C4-2B (cell line): ENCODE data around the gene PEX5L.

Experiments used
- ZFX ChIP-seq: fragments of 450-650 bp; IDR thresholded peaks from 2 replicates; pipeline ENCODE4 v1.6.1; 2017
- TF ChIP-seq, protein P1 (sequence below): fragments of 450-650 bp; conservative IDR thresholded peaks from 2 replicates; pipeline ENCODE4 v1.5.1; 2017; ENCODE audit warnings: mild to moderate bottlenecking

DNA sequence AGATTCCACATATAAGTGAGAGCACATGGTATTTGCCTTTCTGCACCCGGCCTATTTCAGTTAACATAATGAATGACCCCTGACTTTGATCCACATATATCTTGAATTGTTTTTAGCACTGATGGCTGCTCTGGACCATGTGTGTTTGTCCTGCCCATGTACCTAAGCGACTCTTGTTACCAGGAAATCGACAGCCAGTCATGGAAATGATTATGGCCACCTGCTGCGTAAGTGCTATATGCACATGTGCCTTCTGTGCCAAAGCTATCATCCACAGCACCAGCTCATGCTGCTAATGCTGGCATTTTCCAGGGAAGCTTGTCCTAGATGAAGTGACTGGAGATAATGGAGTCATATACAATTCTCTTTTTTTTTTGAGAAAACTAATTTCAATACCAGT lies 103.7 kb downstream of the PEX5L start:
- TF ChIP-seq, protein P1, sequence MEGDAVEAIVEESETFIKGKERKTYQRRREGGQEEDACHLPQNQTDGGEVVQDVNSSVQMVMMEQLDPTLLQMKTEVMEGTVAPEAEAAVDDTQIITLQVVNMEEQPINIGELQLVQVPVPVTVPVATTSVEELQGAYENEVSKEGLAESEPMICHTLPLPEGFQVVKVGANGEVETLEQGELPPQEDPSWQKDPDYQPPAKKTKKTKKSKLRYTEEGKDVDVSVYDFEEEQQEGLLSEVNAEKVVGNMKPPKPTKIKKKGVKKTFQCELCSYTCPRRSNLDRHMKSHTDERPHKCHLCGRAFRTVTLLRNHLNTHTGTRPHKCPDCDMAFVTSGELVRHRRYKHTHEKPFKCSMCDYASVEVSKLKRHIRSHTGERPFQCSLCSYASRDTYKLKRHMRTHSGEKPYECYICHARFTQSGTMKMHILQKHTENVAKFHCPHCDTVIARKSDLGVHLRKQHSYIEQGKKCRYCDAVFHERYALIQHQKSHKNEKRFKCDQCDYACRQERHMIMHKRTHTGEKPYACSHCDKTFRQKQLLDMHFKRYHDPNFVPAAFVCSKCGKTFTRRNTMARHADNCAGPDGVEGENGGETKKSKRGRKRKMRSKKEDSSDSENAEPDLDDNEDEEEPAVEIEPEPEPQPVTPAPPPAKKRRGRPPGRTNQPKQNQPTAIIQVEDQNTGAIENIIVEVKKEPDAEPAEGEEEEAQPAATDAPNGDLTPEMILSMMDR = no peak
- TF ChIP-seq ZFX = no peak
